Skeletal muscle cell (primary cell): Measurements from ENCODE around the gene KRTAP5-4.
"Not testable (repeated sequence)": the region's sequence is repeated elsewhere in the genome, so short reads cannot be mapped to it uniquely, and the experiment has no call there.

ENCODE experiments used
- DNase-seq: peaks from one replicate; pipeline ENCODE4 v3.0.0-alpha.2; 2010; ENCODE audit warnings: low read depth
- H3K4me3 ChIP-seq: 2 replicates; pipeline ENCODE4 v1.5.1; 2011; ENCODE audit warnings: low read depth, mild to moderate bottlenecking, control low read depth, low read length, moderate library complexity

The KRTAP5-4 gene

GRCh38 chr11:1622086-1622485 lies at the start of gene KRTAP5-4:
Gene KRTAP5-4 (minus strand): TSS chr11:1622138. CDS start chr11:1622093, 45 bp downstream.
- DNase-seq = no peak
- no peak within 1 kb of the TSS for H3K4me3 ChIP-seq

DNA sequence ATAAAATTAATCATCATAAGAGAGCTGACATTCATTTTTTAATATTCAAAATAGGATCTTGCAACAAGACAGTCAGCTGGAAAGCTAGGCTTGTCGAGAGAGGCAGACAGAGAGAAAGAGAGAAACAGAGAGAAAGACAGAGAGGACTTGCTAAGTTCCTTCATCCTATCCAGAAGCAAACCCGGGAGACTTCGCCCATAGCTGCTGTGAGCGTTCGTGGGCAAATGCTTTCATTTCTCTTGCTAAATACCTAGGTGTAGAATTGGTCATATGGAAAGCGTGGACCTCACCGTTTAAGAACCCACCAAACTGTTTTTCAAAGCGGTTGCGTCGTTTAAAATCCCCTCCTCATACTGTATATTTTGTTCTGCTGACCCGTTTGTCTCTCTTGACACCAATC lies 49.7 kb upstream of the KRTAP5-4 start:
- no peak for DNase-seq
- H3K4me3 ChIP-seq = no peak overlapping the region

- H3K4me3 ChIP-seq = no peak overlapping the region
- no peak for DNase-seq
Observed at GRCh38 chr11:1670905-1671371, 49.0 kb upstream of the KRTAP5-4 start.

DNA sequence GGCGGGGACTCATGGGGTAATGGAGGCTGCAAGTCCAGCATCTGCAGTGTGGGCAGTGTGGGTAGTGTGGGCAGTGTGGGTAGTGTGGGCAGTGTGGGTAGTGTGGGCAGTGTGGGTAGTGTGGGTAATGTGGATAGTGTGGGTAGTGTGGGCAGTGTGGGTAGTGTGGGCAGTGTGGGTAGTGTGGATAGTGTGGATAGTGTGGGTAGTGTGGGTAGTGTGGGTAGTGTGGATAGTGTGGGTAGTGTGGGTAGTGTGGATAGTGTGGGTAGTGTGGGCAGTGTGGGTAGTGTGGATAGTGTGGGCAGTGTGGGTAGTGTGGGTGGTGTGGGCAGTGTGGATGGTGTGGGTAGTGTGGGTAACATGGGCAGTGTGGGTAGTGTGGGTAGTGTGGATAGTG lies 48.5 kb upstream of the KRTAP5-4 start:
- not testable (repeated sequence) for DNase-seq, H3K4me3 ChIP-seq

DNA sequence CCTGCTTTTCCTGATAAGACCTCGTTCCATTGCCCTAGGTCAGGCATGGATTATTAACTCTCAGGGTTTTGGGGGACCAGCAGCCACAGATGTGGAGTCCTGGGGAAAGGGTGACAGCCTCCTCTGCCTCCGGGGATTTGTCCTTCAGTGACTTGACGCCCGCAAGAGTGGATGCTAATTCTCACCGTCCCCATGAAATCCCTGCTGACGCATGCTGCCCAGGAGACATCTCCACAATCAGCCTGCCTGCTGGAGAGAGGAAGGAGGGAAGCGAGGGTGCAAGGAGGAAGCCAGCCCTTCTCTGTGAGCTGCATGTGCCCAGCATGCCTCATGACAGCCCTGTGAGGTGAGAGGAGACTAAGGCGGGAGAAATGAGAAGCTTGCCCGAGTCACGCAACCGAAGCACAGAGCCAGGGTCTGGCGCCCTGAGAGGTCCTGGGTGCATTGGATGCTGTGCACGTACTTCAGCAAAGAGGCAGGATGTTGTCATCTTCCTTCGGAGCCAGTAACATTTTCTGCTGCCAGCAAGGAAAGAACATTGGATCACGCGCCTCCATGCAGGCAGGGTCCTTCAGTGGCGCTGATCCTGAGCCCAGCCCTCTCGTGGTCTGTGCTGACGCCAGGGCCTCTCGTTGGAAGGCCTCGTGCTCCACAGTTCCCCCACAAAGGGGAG lies 47.7 kb upstream of the KRTAP5-4 start:
- no peak for DNase-seq
- H3K4me3 ChIP-seq = no peak overlapping the region

- no peak overlapping the region for H3K4me3 ChIP-seq
- no peak for DNase-seq
Observed at GRCh38 chr11:1668911-1669473, 47.1 kb upstream of the KRTAP5-4 start.

DNA sequence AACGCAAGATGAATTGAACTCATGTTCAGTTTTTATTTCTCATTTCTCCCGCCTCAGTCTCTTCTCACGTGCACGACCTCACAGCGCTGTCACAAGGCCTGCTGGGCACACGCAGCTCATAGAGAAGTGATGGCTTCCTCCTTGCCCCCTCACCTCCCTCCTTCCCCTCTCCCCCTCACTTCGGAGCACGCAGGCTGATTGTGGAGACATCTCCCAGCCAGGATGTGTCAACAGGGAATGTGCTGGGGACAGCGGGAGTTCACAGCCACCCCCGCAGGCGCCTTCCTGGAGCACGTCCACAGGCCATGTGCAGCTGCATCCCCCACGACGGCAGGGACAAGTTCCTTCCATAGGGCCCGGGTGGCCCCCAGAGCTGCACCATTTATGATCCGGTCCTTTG lies 46.0 kb upstream of the KRTAP5-4 start:
- no peak overlapping the region for H3K4me3 ChIP-seq
- no peak for DNase-seq

DNA sequence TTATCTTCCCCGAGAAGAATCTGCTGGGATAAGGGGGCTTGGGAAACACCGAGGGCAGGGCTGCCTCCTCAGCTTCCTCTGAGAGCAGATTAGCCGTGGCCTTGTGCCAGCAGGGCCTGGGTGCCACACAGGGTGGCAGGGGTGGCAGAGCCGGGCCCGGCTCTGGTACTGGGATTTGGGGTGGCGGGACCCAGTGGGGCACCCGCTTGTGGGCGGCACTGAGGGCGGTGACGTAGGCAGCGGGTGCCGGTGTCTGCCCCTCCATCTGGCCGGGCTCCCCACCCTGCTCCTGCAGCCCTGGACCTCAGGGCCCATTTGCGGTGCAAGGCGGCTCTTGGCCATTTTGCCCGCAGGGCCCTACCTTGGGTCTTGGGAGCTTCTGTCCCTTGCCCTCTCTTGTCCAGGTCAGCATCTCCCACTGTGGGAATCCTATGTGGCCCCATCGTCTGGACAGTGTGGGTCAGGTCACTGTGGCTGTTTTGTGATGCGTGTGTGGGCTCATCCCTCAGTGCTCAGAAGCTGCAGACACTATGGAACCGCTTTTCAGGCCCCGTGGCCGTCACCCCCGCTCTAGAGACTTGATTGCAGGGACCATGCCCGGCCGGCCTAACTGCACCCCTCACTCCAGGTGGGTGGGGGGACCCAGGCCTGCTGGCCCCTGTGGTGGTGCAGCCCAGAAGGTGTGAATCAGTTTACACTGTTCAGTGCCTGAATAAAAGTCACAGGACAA lies 45.3 kb upstream of the KRTAP5-4 start:
- H3K4me3 ChIP-seq = no peak overlapping the region
- DNase-seq = no peak

DNA sequence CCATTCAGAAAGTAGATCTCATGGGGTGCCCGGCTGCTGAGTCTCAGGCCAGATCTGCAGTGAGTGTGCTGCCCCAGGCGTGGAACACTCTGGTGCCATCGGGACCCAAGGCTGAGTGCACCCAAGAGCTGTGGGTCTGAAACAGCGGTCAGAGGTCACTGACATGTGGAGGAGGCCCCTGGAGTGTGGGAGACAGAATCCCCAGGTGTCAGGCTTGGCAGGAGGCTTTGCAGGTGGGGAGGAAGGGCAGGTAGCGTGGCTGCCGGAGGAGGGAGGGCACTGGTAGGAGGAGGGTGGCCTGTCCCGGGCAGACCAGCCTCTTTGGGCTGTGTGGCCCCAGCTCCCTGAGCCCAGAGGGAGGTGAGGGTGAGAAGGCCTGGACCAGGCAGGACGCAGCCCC lies 43.4 kb upstream of the KRTAP5-4 start:
- no peak for DNase-seq
- no peak overlapping the region for H3K4me3 ChIP-seq

DNA sequence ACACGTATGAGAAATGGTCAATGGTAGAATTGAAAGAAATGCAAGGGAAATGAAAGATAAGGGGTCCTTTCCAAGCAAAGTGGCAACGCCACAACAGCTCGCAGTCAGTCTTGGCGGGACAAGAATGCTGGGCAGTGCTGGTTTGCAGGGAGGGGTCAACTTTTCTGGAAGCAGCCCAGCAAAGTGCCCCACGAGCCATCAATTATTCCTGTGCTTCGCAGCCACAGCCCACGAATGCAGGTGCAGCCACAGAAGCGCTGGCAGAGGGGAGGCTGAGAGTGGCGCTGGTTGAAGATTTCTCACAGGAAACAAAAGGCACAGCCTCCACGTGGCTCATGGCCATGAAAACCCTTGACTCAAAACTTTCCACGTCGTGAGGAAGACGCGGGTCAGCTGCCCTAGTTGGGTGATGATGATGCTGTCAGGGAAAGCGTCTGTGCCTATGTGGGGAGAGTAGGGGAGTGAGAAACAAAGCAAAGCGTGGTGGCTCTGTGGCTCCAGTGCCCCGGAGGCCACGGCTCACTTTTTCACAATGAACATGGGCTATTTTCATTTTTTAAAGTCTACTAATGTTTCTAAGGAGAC lies 40.9 kb upstream of the KRTAP5-4 start:
- H3K4me3 ChIP-seq, DNase-seq: not testable (repeated sequence)

DNA sequence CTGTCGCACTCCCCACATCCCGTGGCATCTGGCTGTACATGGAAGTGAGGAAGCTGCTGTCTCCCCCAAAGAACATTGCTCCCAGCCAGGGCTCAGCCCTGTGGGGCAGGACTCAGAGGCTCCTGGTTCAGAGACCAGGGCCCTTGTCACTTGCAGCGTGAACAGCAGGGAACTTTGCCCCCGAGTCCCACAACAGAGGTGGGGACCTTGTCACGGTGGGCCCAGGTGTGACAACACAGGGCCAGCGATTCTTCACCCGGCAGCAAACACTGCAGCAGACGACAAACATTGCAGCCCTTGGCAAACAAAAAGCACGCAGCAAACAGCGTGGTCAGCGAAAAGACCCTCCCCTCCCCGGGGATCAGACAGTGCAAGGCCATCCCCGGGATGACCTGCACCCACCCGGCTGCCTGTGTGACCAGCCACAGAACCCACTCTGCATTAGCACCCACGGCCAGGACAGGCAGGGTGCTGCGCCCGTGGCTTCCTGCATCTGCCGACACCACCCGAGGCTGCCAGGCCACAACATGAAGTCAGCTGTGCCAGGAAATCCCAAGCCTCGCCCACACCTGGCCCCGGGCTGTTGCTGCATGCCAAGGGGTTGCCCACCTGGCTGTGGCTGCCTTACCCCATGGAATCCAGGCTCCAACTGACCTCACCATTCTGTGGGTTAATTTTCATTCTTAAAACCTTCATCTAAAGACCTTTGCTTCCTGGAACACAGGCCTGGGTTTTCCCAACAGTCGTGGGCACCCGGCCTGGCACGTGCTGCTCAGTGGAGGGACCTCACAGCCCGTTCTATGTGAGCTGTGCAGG lies 39.7 kb upstream of the KRTAP5-4 start:
- not testable (repeated sequence) for DNase-seq, H3K4me3 ChIP-seq

- H3K4me3 ChIP-seq = no peak overlapping the region
- no peak for DNase-seq
Observed at GRCh38 chr11:1660111-1660867, 38.4 kb upstream of the KRTAP5-4 start.

DNA sequence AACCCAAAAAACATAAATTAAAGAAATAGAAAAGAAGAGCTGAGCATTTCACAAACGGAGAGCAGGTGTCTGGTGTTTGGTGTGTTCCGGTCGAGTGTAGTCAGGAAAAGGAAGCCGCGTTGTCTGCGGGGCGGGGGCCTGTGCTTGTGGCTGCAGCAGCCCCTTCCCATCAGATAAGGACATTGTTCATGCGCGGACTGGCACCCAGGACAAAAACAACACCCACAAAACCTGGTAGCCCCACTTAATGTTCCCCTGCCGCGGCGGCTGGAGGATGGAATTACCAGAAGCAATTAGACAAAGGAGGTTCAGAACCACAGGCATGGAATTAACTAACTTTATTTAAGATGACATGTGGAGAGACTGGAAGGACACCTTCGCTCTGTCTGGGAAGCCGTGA lies 37.6 kb upstream of the KRTAP5-4 start:
- H3K4me3 ChIP-seq = no peak overlapping the region
- no peak for DNase-seq

- no peak overlapping the region for H3K4me3 ChIP-seq
- DNase-seq = no peak
Observed at GRCh38 chr11:1656670-1657069, 34.7 kb upstream of the KRTAP5-4 start.

GRCh38 chr11:1656061-1656441 lies 34.1 kb upstream of the KRTAP5-4 start:
- H3K4me3 ChIP-seq = no peak overlapping the region
- DNase-seq = no peak

DNA sequence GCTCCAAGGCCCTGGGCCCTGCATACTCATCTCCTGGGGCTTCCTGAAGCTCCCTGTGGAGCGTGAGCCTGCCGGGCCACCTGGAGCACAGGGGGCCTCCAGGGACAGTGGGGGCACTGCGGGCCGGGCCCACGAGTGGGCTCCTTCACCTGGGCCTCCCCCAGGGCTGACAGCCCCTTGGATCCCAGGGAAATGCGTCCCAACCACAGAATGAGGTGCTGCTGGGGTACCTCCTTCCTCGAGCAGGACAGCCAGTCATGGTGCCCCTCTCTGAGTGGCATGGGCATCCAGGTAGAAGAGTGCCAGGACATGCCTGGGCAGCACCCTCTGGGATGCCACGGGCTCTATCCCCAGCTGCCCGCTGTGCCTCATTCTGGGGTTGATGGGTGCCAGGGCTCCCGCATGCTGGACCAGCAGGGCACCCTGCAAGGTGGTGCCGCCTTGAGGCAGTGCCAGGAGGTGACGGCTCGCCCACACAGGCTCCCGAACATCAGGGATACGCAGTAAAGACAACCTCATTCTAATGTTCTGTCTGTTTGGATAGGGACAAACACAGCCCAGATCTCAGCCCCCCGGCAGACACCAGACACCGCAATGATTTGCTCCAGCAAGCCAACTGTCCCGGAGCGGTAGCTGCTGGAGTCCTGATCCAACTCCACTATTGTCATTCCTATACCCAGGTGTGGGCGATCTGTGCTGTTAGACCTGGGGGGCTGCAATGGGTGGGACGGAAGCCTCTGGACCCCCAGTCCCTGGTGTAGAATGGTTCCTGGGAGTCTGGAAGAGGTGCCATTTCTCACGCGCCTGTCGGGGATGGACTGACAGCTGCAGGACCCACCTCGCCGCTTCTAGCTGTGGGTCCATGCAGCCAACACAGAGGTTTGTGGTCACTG lies 33.5 kb upstream of the KRTAP5-4 start:
- DNase-seq = no peak
- no peak overlapping the region for H3K4me3 ChIP-seq

GRCh38 chr11:1654388-1655167 lies 32.6 kb upstream of the KRTAP5-4 start:
- DNase-seq = no peak

More at GRCh38 chr11:1654388-1655167, 32.6 kb upstream of the KRTAP5-4 start:
- H3K4me3 ChIP-seq = no peak overlapping the region
